Measurements from ENCODE around the gene TUBA3C. TPM values are rescaled to one million over a fixed set of nuclear protein-coding genes. Genes with fewer than 3 reads are reported as not detected.

The TUBA3C gene
- total RNA-seq, 1 donor from 2014 or later, result not detected

DNA sequence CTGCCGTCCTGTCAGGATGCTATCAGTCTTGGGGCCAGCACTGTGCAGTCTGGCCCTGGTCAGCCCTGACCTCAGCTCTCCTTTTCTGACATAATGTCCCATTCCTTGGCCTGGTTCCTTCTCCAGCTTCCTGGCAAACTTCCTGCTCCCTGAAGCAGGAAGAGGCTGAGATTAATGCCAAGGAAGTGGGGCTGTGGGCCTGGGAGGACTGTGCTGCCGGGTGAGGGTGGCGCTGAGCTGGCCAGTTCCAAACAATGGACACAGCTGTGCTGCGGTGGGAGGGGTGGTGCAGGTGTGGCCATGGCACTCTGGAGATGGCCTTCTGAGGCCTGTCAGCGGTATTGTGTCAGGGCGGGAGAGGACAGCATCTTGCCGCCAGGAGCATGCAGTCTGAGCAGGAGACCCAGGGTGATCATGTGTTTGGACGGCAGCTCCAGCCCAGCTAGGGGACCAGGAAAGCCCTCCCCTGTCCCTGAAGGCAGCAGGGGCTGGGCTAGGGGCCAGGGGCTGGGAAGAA is 30.9 kb downstream of the TUBA3C start:
- TF ChIP-seq, protein P1, sequence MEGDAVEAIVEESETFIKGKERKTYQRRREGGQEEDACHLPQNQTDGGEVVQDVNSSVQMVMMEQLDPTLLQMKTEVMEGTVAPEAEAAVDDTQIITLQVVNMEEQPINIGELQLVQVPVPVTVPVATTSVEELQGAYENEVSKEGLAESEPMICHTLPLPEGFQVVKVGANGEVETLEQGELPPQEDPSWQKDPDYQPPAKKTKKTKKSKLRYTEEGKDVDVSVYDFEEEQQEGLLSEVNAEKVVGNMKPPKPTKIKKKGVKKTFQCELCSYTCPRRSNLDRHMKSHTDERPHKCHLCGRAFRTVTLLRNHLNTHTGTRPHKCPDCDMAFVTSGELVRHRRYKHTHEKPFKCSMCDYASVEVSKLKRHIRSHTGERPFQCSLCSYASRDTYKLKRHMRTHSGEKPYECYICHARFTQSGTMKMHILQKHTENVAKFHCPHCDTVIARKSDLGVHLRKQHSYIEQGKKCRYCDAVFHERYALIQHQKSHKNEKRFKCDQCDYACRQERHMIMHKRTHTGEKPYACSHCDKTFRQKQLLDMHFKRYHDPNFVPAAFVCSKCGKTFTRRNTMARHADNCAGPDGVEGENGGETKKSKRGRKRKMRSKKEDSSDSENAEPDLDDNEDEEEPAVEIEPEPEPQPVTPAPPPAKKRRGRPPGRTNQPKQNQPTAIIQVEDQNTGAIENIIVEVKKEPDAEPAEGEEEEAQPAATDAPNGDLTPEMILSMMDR (IDR thresholded peaks at IDR 0.05; ENCODE audit: unreplicated experiment), result no peak
- no peak overlapping the region for H3K4me3 Mint-ChIP-seq
- peaks cover 51% of the 10 kb centered on the region for H3K9me3 Mint-ChIP-seq
- no peaks in the 10 kb centered on the region for H3K27me3 Mint-ChIP-seq (ENCODE audit: low read depth)
- no peak for DNase-seq (ENCODE audit: low spot score in 2 of 2, unreplicated experiment in 2 of 2)
- no peaks in the 10 kb centered on the region for H3K4me1 Mint-ChIP-seq
- H3K36me3 Mint-ChIP-seq, result peaks cover 5% of the 10 kb centered on the region
- no peak overlapping the region for H3K27ac Mint-ChIP-seq

DNA sequence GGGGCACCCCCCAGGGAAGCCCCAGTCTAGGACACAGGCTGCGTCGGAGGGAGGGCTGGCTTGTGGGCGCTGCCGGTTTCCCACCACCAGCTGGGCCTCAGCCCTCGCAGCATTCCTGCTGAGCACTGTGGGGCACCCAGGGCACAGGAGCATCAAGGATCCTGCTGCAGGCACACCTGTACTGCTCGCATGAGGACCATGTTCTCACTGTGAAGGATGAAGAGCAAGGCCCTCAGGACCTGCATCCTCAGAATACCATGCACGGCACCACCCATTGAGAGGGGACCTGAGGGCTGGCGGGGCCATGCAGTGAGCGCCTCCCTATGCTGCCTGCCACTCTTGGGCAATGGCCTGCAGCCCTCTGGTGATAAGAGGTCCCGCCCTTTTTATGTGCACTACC is 31.4 kb downstream of the TUBA3C start:
- Mint-ChIP-seq H3K27ac (no peak overlapping the region), H3K9me3 (peaks cover 52% of the 10 kb centered on the region), H3K4me1 (no peaks in the 10 kb centered on the region), H3K36me3 (peaks cover 5% of the 10 kb centered on the region), H3K4me3 (no peak overlapping the region), H3K27me3 (ENCODE audit: low read depth) (no peaks in the 10 kb centered on the region)
- no peak for DNase-seq (ENCODE audit: low spot score in 2 of 2, unreplicated experiment in 2 of 2)
- TF ChIP-seq, protein P1 (IDR thresholded peaks at IDR 0.05; ENCODE audit: unreplicated experiment), result no peak

DNA sequence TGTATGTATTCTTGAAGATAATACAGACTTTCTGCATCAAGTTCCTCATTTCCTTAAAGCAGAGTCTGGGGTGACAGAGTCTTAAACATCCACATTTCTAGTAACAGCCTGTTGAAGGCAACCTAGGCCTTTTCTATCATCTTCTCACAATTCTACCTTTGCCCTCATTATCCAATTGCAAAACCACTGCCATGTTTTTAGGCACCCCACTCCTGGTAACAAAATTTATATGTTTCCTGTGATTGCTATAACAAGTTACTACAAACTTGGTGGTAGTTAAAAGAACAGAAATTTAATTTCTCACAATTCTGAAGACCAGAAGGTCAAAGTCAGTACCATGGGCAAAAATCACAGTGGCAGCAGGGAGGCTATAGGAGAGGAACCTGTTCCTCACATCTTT is 33.1 kb downstream of the TUBA3C start:
- no peaks in the 10 kb centered on the region for H3K27me3 Mint-ChIP-seq (ENCODE audit: low read depth)
- no peak for DNase-seq (ENCODE audit: low spot score in 2 of 2, unreplicated experiment in 2 of 2)
- H3K36me3 Mint-ChIP-seq, result peaks cover 11% of the 10 kb centered on the region
- H3K4me1 Mint-ChIP-seq, result no peaks in the 10 kb centered on the region
- no peak overlapping the region for H3K27ac Mint-ChIP-seq
- H3K9me3 Mint-ChIP-seq, result peaks cover 60% of the 10 kb centered on the region
- H3K4me3 Mint-ChIP-seq, result no peak overlapping the region
- TF ChIP-seq, protein P1 (IDR thresholded peaks at IDR 0.05; ENCODE audit: unreplicated experiment), result no peak

Data from mesothelial cell of epicardium (in vitro differentiated cells).